ENCODE data around the gene FAM3A.

Gene FAM3A

GRCh38 chrX:154471839-154472684 lies 44.0 kb downstream of the FAM3A start:
- DNase-seq (ENCODE audit: low spot score) = no peak
- no peak for TF ChIP-seq CTCF (conservative IDR thresholded peaks at IDR 0.05; ENCODE audit: low read depth)
- 0 out of 2 replicates have a peak overlapping the region, but pooled peaks have one; percentile 24 for H3K27ac ChIP-seq
- ChIA-PET CTCF (interaction anchor here (0.7 kb wide), 1 partner anchor 9 kb away, joined by 3 read pairs; no protein-coding TSS in a partner anchor), POLR2A (ENCODE audit: low non-redundant PET) (no interaction called here)

- ChIA-PET CTCF (no interaction called here), POLR2A (ENCODE audit: low non-redundant PET) (no interaction called here)
- no peak overlapping the region for H3K27ac ChIP-seq
- DNase-seq (ENCODE audit: low spot score) = no peak
- no peak for TF ChIP-seq CTCF (conservative IDR thresholded peaks at IDR 0.05; ENCODE audit: low read depth)
Observed at GRCh38 chrX:154470914-154471568, 45.0 kb downstream of the FAM3A start.

GRCh38 chrX:154470434-154470833 lies 45.6 kb downstream of the FAM3A start:
- TF ChIP-seq CTCF (conservative IDR thresholded peaks at IDR 0.05; ENCODE audit: low read depth) = no peak
- H3K27ac ChIP-seq = no peak overlapping the region
- no peak for DNase-seq (ENCODE audit: low spot score)
- POLR2A ChIA-PET (ENCODE audit: low non-redundant PET) = no interaction called here
- CTCF ChIA-PET = no interaction called here

DNA sequence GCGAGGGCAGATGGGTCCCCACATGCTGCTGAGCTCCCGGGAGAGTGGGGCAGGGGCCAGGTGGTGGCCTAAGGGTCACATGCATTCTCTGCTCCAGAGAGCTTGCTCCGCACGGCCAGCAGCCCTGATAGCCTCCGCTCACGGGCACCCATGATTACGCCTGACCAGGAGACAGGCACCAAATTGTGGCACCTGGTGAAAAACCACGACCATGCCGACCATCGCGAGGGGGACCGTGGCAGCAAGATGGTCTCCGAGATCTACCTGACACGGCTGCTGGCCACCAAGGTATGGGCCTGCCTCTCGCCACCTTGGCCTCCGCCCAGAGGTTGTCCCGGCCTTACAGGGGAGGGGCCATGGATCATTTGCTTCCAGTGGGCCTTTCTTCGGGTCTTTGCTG lies 46.2 kb downstream of the FAM3A start:
- no peak for DNase-seq (ENCODE audit: low spot score)
- ChIA-PET CTCF (no interaction called here), POLR2A (ENCODE audit: low non-redundant PET) (no interaction called here)
- TF ChIP-seq CTCF (conservative IDR thresholded peaks at IDR 0.05; ENCODE audit: low read depth) = no peak
- no peak overlapping the region for H3K27ac ChIP-seq

DNA sequence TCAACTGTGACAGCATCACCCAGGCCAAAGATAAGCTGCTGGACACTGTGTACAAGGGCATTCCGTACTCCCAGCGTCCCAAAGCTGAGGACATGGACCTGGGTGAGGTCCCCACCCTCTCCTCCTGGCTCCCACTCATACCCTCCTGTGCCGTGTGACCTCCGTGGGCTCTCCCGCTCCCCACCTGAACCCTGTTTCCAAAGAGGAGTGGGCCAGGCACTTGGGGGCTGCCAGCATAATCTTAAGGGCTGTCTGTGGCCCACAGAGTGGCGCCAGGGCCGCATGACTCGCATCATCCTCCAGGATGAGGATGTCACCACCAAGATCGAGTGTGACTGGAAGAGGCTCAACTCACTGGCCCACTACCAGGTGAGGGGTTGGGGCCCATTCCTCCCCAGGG lies 46.9 kb downstream of the FAM3A start:
- TF ChIP-seq CTCF (conservative IDR thresholded peaks at IDR 0.05; ENCODE audit: low read depth) = no peak
- no peak overlapping the region for H3K27ac ChIP-seq
- ChIA-PET CTCF (no interaction called here), POLR2A (ENCODE audit: low non-redundant PET) (no interaction called here)
- DNase-seq (ENCODE audit: low spot score) = no peak

DNA sequence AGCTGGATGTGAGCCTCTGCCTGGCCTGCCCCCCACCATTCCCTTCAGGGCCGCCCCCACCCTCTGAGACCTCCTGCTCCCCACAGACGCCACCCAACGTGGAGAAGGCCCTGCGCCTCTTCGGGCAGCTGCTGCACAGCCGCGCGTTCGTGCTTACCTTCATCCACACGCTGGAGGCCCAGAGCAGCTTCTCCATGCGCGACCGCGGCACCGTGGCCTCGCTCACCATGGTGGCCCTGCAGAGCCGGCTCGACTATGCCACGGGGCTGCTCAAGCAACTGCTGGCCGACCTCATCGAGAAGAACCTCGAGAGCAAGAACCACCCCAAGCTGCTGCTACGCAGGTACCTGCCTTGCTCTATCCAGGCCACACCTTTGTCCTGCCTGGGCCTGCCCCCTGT lies 47.8 kb downstream of the FAM3A start:
- no peak for TF ChIP-seq CTCF (conservative IDR thresholded peaks at IDR 0.05; ENCODE audit: low read depth)
- POLR2A ChIA-PET (ENCODE audit: low non-redundant PET) = no interaction called here
- CTCF ChIA-PET = no interaction called here

More for the DNA sequence above, 47.8 kb downstream of the FAM3A start:
- no peak overlapping the region for H3K27ac ChIP-seq
- DNase-seq (ENCODE audit: low spot score) = no peak
